DOHH2 (cell line): ENCODE data around the gene ARSK.

ENCODE experiments used
- EZH2phosphoT487 ChIP-seq: fragments of 200-600 bp; sonication (generic); IDR thresholded peaks from 2 replicates; pipeline ENCODE4 v1.6.1; 2017; ENCODE audit warnings: borderline replicate concordance, mild to moderate bottlenecking, antibody characterized with exemption, low read length, moderate library complexity, mixed read lengths
- TF ChIP-seq, protein P1 (sequence below): fragments of 200-600 bp; sonication (generic); IDR thresholded peaks from one replicate; pipeline ENCODE4 v1.5.1; 2014; ENCODE audit warnings: antibody characterized with exemption, mild to moderate bottlenecking, low read depth, low read length; ENCODE audit not compliant: poor library complexity, severe bottlenecking

DNA sequence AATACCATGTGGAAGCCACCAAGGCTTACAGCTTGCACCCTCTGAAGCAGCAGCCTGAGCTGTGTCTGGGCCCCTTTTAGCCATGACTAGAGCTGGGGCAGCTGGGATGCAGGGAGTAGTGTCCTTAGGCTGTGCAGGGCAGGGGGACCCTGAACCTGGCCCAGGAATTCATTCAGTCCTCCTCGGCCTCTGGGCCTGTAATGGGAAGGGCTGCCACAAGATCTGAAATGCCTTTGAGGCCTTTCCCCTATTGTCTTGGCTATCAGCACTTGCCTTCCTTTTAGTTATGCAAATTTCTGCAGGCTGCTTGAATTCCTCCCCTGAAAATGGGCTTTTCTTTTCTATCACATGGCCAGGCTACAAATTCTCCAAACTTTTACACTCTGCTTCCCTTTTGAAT, 74.0 kb downstream of the ARSK start:
- TF ChIP-seq, protein P1, sequence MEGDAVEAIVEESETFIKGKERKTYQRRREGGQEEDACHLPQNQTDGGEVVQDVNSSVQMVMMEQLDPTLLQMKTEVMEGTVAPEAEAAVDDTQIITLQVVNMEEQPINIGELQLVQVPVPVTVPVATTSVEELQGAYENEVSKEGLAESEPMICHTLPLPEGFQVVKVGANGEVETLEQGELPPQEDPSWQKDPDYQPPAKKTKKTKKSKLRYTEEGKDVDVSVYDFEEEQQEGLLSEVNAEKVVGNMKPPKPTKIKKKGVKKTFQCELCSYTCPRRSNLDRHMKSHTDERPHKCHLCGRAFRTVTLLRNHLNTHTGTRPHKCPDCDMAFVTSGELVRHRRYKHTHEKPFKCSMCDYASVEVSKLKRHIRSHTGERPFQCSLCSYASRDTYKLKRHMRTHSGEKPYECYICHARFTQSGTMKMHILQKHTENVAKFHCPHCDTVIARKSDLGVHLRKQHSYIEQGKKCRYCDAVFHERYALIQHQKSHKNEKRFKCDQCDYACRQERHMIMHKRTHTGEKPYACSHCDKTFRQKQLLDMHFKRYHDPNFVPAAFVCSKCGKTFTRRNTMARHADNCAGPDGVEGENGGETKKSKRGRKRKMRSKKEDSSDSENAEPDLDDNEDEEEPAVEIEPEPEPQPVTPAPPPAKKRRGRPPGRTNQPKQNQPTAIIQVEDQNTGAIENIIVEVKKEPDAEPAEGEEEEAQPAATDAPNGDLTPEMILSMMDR = no peak
- no peak for TF ChIP-seq EZH2phosphoT487
